GM10266 (cell line): ENCODE data around the gene WDFY4.

Experiments used
- DNase-seq: peaks from one replicate; pipeline ENCODE4 v3.0.0; 2012; ENCODE audit errors: extremely low spot score
- TF ChIP-seq, protein P1 (sequence below): IDR thresholded peaks from 2 replicates; pipeline ENCODE4 v1.5.1; 2012; ENCODE audit warnings: mild to moderate bottlenecking, low read depth; ENCODE audit not compliant: control insufficient read depth, insufficient read depth; ENCODE audit errors: missing control alignments

Gene WDFY4

DNA sequence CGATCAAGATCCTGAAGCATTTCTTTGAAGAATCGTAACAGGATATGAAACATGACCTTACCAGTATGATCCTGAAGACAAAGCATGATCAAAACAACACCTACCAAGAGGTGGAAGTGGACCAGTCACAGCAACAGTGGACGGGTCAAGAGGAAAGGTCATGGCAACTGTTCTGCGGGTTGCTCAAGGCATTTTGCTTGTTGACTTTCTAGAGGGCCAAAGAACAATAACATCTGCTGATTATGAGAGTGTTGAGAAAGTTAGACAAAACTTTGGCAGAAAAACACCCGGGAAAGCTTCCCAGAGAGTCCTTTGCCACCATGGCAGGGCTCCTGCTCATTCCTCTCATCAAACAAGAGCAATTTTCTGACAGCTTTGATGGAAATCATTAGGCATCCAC is 320.6 kb downstream of the WDFY4 start:
- DNase-seq: no peak
- TF ChIP-seq, protein P1, sequence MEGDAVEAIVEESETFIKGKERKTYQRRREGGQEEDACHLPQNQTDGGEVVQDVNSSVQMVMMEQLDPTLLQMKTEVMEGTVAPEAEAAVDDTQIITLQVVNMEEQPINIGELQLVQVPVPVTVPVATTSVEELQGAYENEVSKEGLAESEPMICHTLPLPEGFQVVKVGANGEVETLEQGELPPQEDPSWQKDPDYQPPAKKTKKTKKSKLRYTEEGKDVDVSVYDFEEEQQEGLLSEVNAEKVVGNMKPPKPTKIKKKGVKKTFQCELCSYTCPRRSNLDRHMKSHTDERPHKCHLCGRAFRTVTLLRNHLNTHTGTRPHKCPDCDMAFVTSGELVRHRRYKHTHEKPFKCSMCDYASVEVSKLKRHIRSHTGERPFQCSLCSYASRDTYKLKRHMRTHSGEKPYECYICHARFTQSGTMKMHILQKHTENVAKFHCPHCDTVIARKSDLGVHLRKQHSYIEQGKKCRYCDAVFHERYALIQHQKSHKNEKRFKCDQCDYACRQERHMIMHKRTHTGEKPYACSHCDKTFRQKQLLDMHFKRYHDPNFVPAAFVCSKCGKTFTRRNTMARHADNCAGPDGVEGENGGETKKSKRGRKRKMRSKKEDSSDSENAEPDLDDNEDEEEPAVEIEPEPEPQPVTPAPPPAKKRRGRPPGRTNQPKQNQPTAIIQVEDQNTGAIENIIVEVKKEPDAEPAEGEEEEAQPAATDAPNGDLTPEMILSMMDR: no peak

DNA sequence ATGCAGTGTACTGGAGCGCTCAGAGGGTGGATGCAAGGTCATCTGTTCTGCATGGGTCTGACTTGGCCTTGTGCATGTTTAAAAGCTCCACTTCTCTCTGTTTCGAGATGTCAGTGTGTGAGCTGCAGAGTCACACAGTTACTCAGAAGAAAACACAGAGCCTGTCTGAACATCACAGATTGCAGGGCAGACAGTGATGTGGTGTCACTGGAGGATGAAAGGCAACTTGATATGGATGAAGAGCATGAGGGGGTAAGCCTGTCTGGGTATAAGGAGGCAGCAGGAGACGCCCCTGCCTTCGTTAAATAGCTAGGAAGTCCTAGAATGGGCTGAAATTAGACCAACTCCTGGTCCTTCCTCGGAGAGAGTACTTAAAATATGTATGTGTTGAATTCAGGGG is 322.5 kb downstream of the WDFY4 start:
- DNase-seq: no peak
- TF ChIP-seq, protein P1: no peak

DNA sequence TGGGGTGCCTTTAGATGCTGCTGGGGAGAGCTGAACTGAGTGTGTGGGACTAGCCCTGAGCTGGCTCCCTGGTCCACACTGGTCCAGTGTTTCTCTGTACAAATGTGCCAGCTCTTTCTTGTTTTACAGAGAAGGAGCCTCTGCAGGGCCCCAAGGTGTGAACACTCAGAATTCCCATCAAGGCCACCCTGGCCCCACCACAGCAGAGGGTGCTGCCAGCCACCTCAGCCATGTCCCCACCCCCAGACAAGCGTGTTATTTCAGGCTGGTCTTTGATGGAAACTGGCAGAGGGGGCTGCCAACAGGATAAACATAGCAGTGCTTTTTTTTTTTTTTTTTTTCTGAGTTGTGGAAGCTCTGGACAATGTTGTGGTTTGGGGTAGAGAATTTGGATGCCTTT is 323.4 kb downstream of the WDFY4 start:
- no peak for DNase-seq
- TF ChIP-seq, protein P1: no peak

DNA sequence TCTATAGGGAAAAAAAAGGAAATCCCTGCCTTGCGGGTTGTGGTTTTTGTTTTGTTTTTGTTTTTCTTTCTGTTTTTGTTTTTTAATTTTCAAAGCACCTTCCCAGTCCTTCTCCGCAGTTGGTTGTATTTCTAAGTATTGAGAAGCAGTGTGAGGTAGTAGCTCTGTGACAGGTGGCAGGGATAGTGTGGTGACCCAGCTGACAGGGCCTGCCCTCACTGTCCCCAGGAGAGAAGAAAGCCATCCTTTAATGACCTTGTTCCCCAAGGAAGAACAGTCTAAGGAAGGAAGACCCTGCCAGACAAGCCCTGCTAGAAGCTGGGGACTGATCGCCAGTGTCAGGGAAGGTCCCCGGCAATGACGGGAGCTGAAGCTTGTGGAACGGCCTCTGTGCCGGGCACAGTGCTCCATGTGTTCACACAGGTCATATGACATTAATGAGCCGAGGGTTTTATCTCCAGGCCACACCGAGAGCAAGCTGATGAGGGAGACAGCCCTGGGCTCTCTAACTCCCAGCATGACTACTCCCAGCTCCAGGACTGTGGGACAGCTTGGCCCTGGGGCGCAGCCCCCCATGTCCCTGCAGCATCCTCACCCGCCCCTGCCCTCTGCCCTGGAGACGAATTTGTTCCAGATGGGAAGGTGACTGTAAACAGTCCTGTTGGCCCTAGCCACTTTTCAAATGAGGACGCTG is 324.0 kb downstream of the WDFY4 start:
- TF ChIP-seq, protein P1: no peak
- DNase-seq: no peak

DNA sequence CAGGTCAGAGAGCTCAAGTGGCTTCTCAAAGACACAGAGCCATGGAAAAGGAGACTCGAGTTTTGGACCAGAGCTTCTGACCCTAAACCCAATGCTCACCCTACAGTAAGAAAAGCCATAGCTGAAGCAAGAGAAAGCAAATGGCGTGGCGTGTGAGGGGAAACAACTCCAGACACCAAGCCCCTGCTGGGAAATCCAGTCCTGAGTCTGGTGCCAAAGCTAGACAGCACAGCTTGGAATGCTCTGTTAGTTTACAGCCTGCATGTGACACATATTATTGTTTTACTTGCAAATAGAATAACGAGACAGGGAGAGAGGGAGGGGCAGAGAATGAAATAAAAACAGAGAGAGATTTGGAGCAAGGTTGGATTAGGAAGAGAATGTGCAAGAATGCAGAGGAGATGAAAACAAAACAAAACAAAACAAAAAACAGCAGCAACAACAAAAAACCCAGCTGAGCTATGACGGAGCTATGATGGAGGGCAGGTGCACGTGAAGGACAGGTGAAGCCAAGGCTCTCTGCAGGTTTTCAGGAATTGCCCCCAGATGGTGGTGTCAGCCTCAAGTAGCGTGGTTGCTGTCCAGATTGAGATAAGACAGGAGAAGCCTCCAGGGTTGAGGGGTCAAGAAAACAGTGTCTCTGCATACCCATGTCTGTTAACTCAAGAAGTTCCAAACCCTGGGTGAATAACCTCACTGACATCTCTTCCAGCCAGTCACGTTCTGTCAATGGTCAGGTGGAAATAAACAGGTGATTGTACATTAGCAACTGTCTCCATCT is 324.7 kb downstream of the WDFY4 start:
- DNase-seq: no peak
- TF ChIP-seq, protein P1: no peak

DNA sequence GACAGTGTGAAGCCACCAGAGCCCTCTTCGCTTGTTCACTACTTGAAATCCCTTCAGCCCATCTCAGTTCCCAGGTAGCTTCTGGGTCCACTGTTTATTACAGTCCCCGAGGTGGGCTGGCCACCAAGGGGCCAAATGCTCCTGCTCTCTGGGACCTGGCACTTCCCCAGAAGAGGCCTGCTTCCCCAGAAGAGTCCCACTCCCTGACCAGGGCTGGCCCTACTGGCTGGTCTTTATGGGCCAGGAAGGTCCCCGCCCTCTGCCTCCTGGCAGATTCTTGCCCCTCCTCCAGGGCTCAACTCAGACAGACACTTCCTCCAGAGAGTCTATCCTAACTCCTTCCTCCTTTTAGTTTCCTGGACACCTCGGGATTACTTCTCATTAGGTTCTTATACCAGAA is 325.6 kb downstream of the WDFY4 start:
- DNase-seq: no peak
- TF ChIP-seq, protein P1: no peak

DNA sequence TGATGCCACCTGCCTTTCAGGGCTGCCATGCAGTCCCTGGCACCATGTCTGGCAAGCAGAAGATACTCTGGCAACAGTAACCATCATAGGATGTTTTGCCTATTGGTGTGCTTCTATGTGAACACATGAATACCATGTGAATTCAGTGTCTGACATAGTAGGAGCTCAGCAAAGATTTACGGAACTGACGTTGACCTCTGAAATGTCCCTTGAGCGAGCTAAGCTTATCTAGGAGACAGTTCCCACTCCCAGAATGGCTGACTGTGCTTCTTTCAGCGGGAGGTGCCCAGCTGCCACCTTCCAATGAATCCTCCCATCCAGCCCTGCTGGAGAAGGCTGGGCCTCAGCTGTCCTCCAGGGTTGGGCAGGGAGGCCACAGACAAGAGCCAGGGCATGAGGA is 326.2 kb downstream of the WDFY4 start:
- TF ChIP-seq, protein P1: no peak
- no peak for DNase-seq
